H1 (cell line): ENCODE data around the gene CKAP5. TPM values are rescaled to one million over a fixed set of nuclear protein-coding genes. Genes with fewer than 3 reads are reported as not detected.

Source experiments
- CTCF ChIA-PET: fragments of 300-600 bp; sonication (Branson Sonifier 250); formaldehyde crosslinking; loops from one replicate; lab custom pipeline; 2021; ENCODE audit not compliant: partially characterized antibody; lab: Charles Lee
- POLR2A ChIA-PET: fragments of 300-600 bp; sonication (Branson Sonifier 250); formaldehyde crosslinking; loops from one replicate; lab custom pipeline; 2021; ENCODE audit warnings: inconsistent platforms; ENCODE audit not compliant: partially characterized antibody; lab: Charles Lee
- DNase-seq, 2 experiments: peaks; one replicate each; pipeline versions ENCODE4 v3.0.0 to v3.0.0-alpha.2; 2010 to 2022; ENCODE audit warnings: low spot score in 2 of 2, low read depth in 1 of 2, mixed read lengths in 1 of 2
- FAIRE-seq: peaks from 2 replicates; lab custom pipeline; 2011; peaks lifted over from hg19 to GRCh38; lab: Jason Lieb, UNC
- H2AFZ ChIP-seq: 2 replicates; pipeline ENCODE4 v1.8.1; 2012; ENCODE audit warnings: low read length, inconsistent platforms
- H2AK5ac ChIP-seq: 2 replicates; pipeline ENCODE4 v1.6.1; 2013; ENCODE audit warnings: low read depth, low read length
- H2BK120ac ChIP-seq: replicated peaks from 2 replicates; pipeline ENCODE3; 2013; ENCODE audit warnings: low read depth, low read length, inconsistent platforms
- H2BK12ac ChIP-seq: 2 replicates; pipeline ENCODE4 v1.6.1; 2013; ENCODE audit warnings: low read depth, low read length
- H2BK15ac ChIP-seq: 2 replicates; pipeline ENCODE4 v1.6.1; 2013; ENCODE audit warnings: low read length
- H2BK20ac ChIP-seq: 2 replicates; pipeline ENCODE4 v1.6.1; 2013; ENCODE audit warnings: low read length
- H2BK5ac ChIP-seq: 2 replicates; pipeline ENCODE4 v1.6.1; 2013; ENCODE audit warnings: low read depth, low read length
- H3K14ac ChIP-seq: 2 replicates; pipeline ENCODE4 v1.6.1; 2013; ENCODE audit warnings: inconsistent platforms; ENCODE audit not compliant: insufficient read length
- H3K18ac ChIP-seq: 2 replicates; pipeline ENCODE4 v1.6.1; 2013; ENCODE audit warnings: low read length; ENCODE audit errors: extremely low read depth
- H3K23ac ChIP-seq: 2 replicates; pipeline ENCODE4 v1.6.1; 2013; ENCODE audit warnings: inconsistent platforms; ENCODE audit not compliant: insufficient read length
- H3K23me2 ChIP-seq: 2 replicates; pipeline ENCODE4 v1.6.1; 2013; ENCODE audit warnings: low read depth, low read length
- H3K27ac ChIP-seq: 2 replicates; pipeline ENCODE4 v1.6.1; 2011; ENCODE audit warnings: low read depth, low read length, inconsistent platforms
- H3K27me3 ChIP-seq, 4 experiments: replicated peaks in 1 of 4; 1 replicate in 1 of 4; 2 replicates in 3 of 4; pipeline versions ENCODE4 v1.6.1 to v1.8.1; 2011 to 2013; ENCODE audit warnings: low read length in 3 of 4, mild to moderate bottlenecking in 3 of 4, inconsistent platforms in 2 of 4, mixed read lengths in 2 of 4, moderate library complexity in 1 of 4; ENCODE audit not compliant: control insufficient read depth in 3 of 4, insufficient read depth in 3 of 4; ENCODE audit errors: extremely low read depth in 1 of 4
- H3K36me3 ChIP-seq, 4 experiments: 2 replicates each; pipeline versions ENCODE4 v1.6.1 to v1.8.1; 2011 to 2013; ENCODE audit warnings: mild to moderate bottlenecking in 4 of 4, low read length in 3 of 4, moderate library complexity in 2 of 4, control low read depth in 1 of 4, inconsistent platforms in 1 of 4; ENCODE audit not compliant: insufficient read depth in 4 of 4, control insufficient read depth in 2 of 4
- H3K4ac ChIP-seq: replicated peaks from 2 replicates; pipeline ENCODE3; 2013; ENCODE audit warnings: low read length, low read depth, mixed read lengths, inconsistent platforms; ENCODE audit not compliant: insufficient read length
- H3K4me1 ChIP-seq, 4 experiments: replicated peaks in 1 of 4; 1 replicate in 1 of 4; 2 replicates in 3 of 4; pipeline versions ENCODE4 v1.6.1 to v1.8.1; 2011 to 2013; ENCODE audit warnings: low read length in 3 of 4, inconsistent platforms in 2 of 4, mixed read lengths in 1 of 4; ENCODE audit not compliant: insufficient read depth in 4 of 4, control insufficient read depth in 3 of 4
- H3K4me2 ChIP-seq, 2 experiments: 2 replicates each; pipeline versions ENCODE4 v1.6.1 to v1.8.1; 2011 to 2013; ENCODE audit warnings: low read depth in 2 of 2, low read length in 2 of 2, control low read depth in 1 of 2, inconsistent platforms in 1 of 2, mild to moderate bottlenecking in 1 of 2; ENCODE audit not compliant: insufficient read depth in 1 of 2
- H3K4me3 ChIP-seq, 4 experiments: fragments of 200-600, 300-600 bp in 1 of 4; sonication (generic), shearing (Covaris generic), sonication (Bioruptor Twin) in 1 of 4; 2 replicates each; pipeline versions ENCODE4 v1.5.1 to v1.8.1; 2011 to 2016; ENCODE audit warnings: low read length in 4 of 4, low read depth in 3 of 4, control low read depth in 2 of 4, inconsistent platforms in 2 of 4, mild to moderate bottlenecking in 2 of 4, mixed read lengths in 1 of 4, moderate library complexity in 1 of 4; ENCODE audit not compliant: insufficient read depth in 2 of 4; ENCODE audit errors: extremely low read depth in 1 of 4
- H3K56ac ChIP-seq: replicated peaks from 2 replicates; pipeline ENCODE3; 2013; ENCODE audit warnings: low read depth, mild to moderate bottlenecking, mixed read lengths, low read length, inconsistent platforms; ENCODE audit not compliant: insufficient read length
- H3K79me1 ChIP-seq: 2 replicates; pipeline ENCODE4 v1.6.1; 2013; ENCODE audit warnings: low read depth, low read length, control low read depth
- H3K79me2 ChIP-seq, 2 experiments: 2 replicates each; pipeline versions ENCODE4 v1.6.1 to v1.8.1; 2012 to 2013; ENCODE audit warnings: low read length in 2 of 2, mild to moderate bottlenecking in 2 of 2, inconsistent platforms in 1 of 2; ENCODE audit not compliant: insufficient read depth in 2 of 2, control insufficient read depth in 1 of 2
- H3K9ac ChIP-seq, 4 experiments: replicated peaks in 1 of 4; 1 replicate in 1 of 4; 2 replicates in 3 of 4; pipeline versions ENCODE4 v1.6.1 to v1.8.1; 2011 to 2013; ENCODE audit warnings: low read depth in 3 of 4, low read length in 3 of 4, control low read depth in 2 of 4, mild to moderate bottlenecking in 2 of 4, moderate library complexity in 2 of 4, inconsistent platforms in 1 of 4; ENCODE audit errors: extremely low read depth in 1 of 4
- H3K9me3 ChIP-seq, 2 experiments: 2 replicates each; pipeline versions ENCODE4 v1.6.1 to v1.8.1; 2012 to 2013; ENCODE audit warnings: mild to moderate bottlenecking in 2 of 2, moderate library complexity in 2 of 2, control low read depth in 1 of 2, inconsistent platforms in 1 of 2, low read depth in 1 of 2, low read length in 1 of 2, mixed read lengths in 1 of 2; ENCODE audit not compliant: insufficient read depth in 2 of 2
- H4K20me1 ChIP-seq, 2 experiments: replicated peaks in 1 of 2; 2 replicates each; pipeline versions ENCODE3 to v1.8.1; 2011 to 2013; ENCODE audit warnings: inconsistent platforms in 2 of 2, low read length in 2 of 2, mild to moderate bottlenecking in 1 of 2; ENCODE audit not compliant: insufficient read depth in 2 of 2, control insufficient read depth in 1 of 2
- H4K5ac ChIP-seq: 2 replicates; pipeline ENCODE4 v1.6.1; 2013; ENCODE audit warnings: low read length, low read depth, mixed read lengths, inconsistent platforms; ENCODE audit not compliant: insufficient read length
- H4K8ac ChIP-seq: 2 replicates; pipeline ENCODE4 v1.8.0; 2013; ENCODE audit warnings: mild to moderate bottlenecking, moderate library complexity, low read length, inconsistent platforms; ENCODE audit not compliant: insufficient read depth; ENCODE audit errors: extremely low read depth
- H4K91ac ChIP-seq: replicated peaks from 2 replicates; pipeline ENCODE3; 2013; ENCODE audit warnings: low read length, mixed read lengths, inconsistent platforms; ENCODE audit not compliant: insufficient read length
- CEBPB ChIP-seq: IDR thresholded peaks from 2 replicates; pipeline ENCODE4 v1.6.1; 2012; ENCODE audit warnings: low read depth, low read length
- EP300 ChIP-seq, 2 experiments: IDR thresholded peaks; 1 replicate in 1 of 2; 2 replicates in 1 of 2; pipeline ENCODE4 v1.6.1; 2011 to 2012; ENCODE audit warnings: low read depth in 2 of 2, low read length in 2 of 2, mild to moderate bottlenecking in 2 of 2, borderline replicate concordance in 1 of 2, inconsistent platforms in 1 of 2, moderate library complexity in 1 of 2
- WGBS, 2 experiments: shearing (Covaris generic) in 1 of 2; methylation state at CpG; one replicate each; pipeline versions ENCODE4 v1.1.6 to v1.1.7; 2013 to 2015; ENCODE audit warnings: low lambda C conversion rate in 2 of 2, mixed read lengths in 2 of 2, inconsistent platforms in 1 of 2, low coverage in 1 of 2, missing lambda C conversion rate in 1 of 2; ENCODE audit not compliant: insufficient replicate concordance in 2 of 2, insufficient coverage in 1 of 2, insufficient read length in 1 of 2; ENCODE audit errors: extremely low coverage in 1 of 2, missing lambda C conversion rate in 1 of 2; 5-methylcytosine and 5-hydroxymethylcytosine counted together
- polyA plus RNA-seq, 7 experiments: library from polyadenylated mRNA; depleted of rRNA in 3 of 7; stranded (reverse) in 5 of 7; unstranded in 2 of 7; fragments of >200 nt in 5 of 7; fragments of 200-250 nt in 2 of 7; gene quantifications; 1 replicate in 5 of 7; 2 replicates in 1 of 7; 4 replicates in 1 of 7; pipeline versions ENCODE4 v1.2.1 to v1.2.3, GENCODE V29; 2011 to 2013; ENCODE audit warnings: missing spikeins in 2 of 7, mixed read lengths in 2 of 7
- total RNA-seq: library from RNA; stranded (reverse); fragmentation: NEBNext Ultra II Directional; extraction: Animal tissue kit (Norgen Biotek cat#: 25700); gene quantifications from 2 replicates; pipeline ENCODE4 v1.2.1, GENCODE V29; 2021

Gene CKAP5
- total and polyA plus RNA-seq, 2 of the 8 experiments (the other 6 are each of a cell fraction or from before 2014, with no cell fraction given): 64.8 to 185 TPM

- Histone ChIP-seq H3K14ac (no peak overlapping the region), H2BK20ac (no peak overlapping the region), H4K91ac (no peak overlapping the region), H2BK12ac (no peak overlapping the region), H4K5ac (no peak overlapping the region), H3K18ac (no peak overlapping the region), H2AFZ (no peak overlapping the region), H2AK5ac (no peak overlapping the region), H3K4me3 (no peak overlapping the region), H3K79me1 (no peaks in the 10 kb centered on the region), H3K79me2 (no peaks in the 10 kb centered on the region), H3K56ac (no peak overlapping the region), H3K4ac (no peak overlapping the region), H3K4me1 (no peaks in the 10 kb centered on the region), H3K4me2 (no peak overlapping the region), H3K23ac (no peak overlapping the region), H4K8ac (no peak overlapping the region), H3K9ac (no peak overlapping the region), H3K27ac (no peak overlapping the region), H4K20me1 (peaks cover 0 to 2% of the 10 kb centered on the region in 2 experiments), H2BK5ac (no peak overlapping the region), H2BK120ac (no peak overlapping the region), H3K23me2 (no peaks in the 10 kb centered on the region), H3K9me3 (no peaks in the 10 kb centered on the region), H2BK15ac (no peak overlapping the region), H3K27me3 (no peaks in the 10 kb centered on the region), H3K36me3 (peaks cover 14 to 67% (median 40%) of the 10 kb centered on the region in 4 experiments)
- no peak for TF ChIP-seq EP300 (IDR thresholded peaks at IDR 0.05; ENCODE audit: borderline replicate concordance in 1 of 2, low read depth in 2 of 2, low read length in 2 of 2)
- TF ChIP-seq CEBPB: peak; percentile 68; the same call in 1 of the 2 replicates
- FAIRE-seq (no peak), DNase-seq (no peak)
- CTCF ChIA-PET: no interaction called here
- POLR2A ChIA-PET: no interaction called here
- WGBS, 2 experiments: 97% methylated on average over 2 of the region's 2 CpGs; no CpG with 5 or more reads in 1 of the 2 experiments
Measured at GRCh38 chr11:46776878-46777277, 69.2 kb downstream of the CKAP5 start.
